HL-60/S4 (cell line): Measurements from ENCODE around the gene SERPINA4.
"Not testable (repeated sequence)": the region's sequence is repeated elsewhere in the genome, so short reads cannot be mapped to it uniquely, and the experiment has no call there.

Source experiments
- in situ Hi-C: fragments of 300-500 bp; cut with MboI; formaldehyde crosslinking; loops from 2 replicates; pipeline ENCODE4 v1.14.3; 2022; ENCODE audit warnings: low sequenced_read_pairs

Gene SERPINA4

DNA sequence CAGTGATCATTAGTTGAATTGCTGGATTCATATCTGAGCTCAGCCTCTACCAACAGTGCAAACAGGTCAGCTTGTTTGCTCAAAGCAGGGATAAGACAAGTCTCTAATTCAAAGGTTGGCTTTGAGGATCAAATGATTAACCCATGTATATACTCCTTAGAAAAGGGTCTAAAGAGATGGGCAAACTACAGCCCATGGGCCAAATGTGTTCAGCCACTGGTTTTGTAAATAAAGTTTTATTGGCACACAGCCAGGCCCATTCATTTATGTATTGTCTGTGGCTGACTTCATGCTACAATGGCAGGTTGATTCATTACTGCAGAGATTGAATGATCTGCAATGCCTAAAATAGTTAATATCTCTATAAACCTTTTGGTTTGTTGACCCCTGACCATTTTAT lies 3.1 kb downstream of the SERPINA4 start:
- in situ Hi-C loops = no loop called here

DNA sequence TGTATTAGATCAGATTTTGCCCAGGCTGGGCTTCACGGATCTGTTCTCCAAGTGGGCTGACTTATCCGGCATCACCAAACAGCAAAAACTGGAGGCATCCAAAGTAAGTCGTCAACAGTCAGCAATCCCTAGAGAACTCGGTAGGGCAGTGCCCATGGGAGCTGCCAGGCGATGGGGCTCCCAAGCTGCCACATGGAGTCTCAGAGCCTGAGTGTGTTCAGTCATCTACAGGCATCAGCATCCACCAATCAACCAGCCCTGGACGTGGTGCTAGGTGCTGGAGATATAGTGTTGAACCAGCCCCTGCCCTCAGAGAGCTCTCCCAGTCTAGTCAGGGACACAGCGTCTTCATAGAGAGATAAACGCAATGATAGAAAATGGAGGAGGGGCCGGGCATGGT lies 6.9 kb downstream of the SERPINA4 start:
- in situ Hi-C loops = no loop called here

DNA sequence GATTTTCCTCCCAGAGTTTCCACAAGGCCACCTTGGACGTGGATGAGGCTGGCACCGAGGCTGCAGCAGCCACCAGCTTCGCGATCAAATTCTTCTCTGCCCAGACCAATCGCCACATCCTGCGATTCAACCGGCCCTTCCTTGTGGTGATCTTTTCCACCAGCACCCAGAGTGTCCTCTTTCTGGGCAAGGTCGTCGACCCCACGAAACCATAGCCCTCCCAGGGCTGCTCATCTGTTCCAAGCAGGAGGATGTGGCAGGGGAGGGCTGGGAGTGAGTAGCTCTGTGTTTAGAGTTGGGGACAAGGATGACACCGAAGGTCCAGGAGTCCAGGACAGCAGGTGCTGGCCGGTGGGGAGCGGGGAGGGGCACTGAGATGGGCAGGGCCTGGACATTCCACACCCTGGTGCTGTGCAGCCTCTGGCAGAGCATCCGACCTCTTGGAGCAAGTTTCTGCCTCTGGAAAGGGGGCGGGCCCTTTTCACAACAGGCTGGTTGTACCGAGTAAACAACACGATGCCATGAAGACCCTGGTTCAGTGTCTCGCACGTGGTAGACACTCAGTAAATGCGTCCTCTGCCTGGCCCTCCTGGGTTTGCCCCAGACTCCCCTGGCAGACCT lies 8.2 kb downstream of the SERPINA4 start:
- in situ Hi-C loops = no loop called here

DNA sequence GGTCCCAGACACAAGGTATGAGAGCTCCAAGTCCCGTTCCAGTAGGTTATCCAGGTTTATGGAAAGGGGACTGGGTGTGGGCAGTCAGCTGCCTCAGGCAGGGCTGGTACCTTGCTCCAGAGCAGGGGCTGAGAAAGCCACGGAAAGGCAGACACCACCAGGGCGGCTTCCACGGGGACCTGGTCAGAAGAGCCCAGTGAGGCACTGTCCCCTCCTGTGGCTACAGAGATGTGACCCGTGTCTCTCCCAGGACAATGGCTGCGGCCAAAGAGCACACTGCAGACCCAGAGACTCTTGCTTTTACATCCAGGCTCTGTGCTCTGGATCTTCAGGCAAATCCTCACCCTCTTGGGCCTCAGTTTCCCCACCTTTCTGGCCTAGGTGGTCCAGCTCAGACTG lies 8.8 kb downstream of the SERPINA4 start:
- in situ Hi-C loops = no loop called here

DNA sequence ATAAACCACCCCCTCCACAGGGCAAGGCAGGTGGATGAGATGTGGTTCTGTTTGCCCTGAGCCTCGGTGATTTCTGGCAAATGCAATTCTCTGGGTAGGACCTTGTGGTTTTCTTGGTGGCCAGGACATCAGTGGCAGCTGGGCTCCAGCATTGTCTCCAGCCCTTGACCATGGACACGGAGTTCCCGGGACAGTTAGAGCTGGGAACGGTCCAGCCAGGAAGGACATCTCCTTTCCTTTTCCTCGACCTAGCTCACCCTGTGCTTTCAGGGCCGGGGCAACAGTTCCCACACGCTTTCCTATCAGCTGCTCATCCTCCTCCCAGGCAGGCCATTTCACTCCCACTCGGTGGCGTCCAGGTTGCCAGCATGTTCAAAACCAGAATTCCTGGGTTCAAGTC lies 9.2 kb downstream of the SERPINA4 start:
- in situ Hi-C loops = no loop called here

DNA sequence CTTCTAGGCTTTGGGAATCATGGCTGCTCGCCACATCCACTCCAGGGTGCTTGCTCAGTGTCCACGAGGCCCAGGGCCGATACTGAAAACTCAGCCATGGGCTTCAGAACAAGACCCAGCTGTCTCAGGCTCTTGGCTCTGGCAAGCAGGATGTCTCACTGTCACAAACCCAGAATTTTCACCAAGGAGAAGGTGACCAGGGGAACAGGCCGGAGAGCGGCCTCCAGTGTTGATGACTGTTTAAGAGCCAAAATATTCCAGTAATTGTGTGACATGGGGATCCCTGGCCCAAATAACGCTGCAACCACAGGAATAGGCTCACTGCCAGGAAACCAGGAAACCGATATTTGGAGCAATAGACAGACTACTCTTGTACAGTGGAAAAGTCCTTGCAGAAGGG lies 10.2 kb downstream of the SERPINA4 start:
- in situ Hi-C loops = no loop called here

DNA sequence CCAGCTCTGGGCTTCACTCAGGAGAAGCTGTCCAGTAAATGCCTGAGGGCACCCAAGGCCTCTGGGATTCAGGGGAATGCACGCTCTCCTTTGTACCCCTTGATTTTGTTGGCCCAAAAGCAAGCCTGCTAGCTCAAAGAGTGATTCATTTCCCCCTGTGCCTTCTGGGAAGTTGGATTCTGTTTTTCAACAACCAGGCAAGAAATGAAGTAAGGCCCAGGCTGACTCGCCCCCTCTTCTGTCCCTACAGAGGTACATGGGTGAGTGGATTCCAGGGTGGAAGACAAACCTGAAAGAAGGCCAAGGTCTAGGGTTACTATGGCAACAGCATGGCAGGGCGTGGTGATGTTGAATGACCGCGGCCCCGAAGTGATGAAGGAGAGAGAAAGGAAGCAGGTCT lies 10.7 kb downstream of the SERPINA4 start:
- in situ Hi-C loops = no loop called here

DNA sequence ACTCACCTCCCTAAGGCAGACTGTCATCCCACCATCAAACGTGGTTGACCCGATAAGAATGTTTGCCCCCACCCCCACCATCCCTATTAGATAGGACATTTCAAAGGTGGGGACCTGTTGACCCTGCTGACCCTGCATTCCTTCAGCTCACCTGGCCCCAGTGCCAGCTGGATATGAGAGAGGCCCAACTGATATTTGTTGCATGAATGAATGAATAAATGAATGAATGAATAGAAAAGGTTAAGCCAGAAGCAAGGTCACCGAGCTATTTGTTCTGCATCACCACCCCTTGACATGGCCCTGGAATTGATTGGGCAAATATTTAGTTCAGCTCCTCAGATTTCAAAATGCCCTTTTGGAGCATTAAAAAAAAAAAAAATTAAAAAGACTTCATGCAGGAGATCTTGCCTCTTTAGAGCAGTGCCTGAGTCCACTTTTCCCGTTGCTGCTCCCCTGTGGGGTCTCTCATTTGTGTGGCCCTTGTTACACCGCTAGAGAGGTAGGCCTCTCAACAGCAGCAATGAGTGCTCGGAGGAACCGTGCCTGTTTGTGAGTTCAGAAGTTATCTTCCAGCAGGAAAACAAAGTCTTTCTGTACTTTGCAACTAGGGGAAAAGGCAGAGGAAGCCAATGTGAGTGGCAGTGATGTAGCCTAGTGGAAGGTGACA lies 11.5 kb downstream of the SERPINA4 start:
- in situ Hi-C loops = no loop called here

DNA sequence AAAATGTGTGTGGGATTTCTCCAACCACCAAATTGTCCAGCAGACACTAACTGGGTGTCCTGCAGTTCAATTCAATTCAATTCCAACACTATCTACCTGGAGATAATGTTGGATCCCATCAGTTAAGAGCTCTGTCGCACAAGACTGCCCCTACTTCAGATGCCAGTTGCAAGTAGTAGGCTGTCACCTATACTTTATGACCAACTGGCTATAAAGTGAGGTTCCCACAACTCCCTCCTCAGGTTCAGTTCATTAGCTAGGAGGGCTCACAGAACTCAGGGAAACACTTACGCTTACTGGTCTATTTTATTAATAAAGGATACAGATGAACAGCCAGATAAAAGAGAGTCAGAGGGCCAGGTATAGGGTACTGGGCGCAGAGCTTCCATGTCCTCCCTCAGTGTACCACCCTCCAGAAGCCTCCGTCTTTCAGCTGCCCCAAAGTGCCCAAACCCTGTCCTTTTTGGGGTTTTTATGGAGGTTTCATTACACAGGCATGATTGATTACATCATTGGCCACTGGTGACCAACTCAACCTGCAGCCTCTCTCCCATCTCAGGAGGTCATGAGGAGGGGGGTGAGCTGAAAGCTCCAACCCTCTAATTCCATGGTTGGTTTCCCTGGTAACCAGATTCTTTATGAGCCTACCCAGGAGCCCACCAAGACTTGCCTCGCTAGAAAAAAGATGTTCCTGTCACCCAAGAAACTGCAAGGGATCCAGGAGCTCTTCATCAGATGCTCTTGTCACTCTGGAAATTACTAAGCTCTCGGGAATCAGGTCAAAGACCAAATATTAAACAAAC lies 12.4 kb downstream of the SERPINA4 start:
- in situ Hi-C loops = no loop called here

DNA sequence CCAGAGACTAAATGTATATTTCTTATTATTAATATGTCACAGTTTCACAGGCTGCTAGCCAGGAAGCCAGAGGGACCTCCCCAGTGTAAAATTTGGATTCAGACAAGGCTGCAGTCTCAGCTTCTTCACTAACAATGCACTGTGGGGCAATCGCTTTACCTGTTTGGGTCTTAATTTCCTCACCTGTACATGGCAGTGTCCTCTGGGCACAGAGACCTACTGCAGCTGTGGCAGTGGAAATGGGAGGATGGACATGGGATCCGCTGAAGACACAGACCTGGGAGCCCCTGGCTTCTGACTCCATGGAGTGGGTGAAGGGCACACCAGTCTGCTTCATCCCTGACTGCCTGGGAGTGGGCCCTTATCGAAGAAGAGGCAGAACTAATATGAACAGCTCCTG lies 13.1 kb downstream of the SERPINA4 start:
- in situ Hi-C loops = no loop called here

DNA sequence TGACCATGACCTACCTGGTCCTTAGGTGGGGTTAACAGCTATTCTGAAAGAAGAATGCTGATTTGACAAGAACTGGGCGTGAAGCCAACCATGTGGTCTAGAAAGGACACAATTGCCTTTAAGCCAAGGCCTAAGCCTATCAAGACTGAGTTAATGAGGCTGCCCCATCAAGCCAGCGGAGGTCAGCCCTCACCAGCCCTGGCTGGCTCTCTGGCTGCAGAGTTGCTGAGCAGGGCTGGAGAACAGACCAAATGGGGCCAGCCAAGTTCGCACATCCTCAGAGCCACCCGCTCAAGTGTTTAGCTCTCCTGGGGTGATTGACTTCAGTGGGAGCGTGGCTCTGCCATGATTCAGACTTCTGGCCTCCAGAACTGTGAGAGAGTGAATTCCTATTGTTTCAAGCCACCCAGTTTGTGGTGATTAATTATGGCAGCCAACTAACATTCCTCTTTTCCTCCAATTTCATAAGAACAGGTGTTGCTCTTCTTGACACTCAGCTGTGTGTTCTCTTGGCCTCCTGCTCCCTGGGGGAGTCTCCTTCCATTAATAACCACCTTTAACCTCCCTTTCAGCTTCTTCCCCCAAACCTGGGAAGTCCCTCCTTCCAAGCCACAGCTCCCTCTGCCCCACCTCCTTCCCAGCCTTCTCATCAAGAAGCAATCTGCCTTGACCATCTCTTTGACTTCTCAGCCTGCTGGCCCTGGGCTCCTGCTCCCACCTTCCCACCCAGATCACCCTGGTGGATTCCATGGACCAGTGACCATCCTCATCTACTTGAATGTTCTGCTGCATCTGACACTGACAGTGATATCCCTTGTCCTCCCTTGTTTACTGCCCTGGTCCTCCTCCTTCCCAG lies 14.7 kb downstream of the SERPINA4 start:
- in situ Hi-C loops = no loop called here

DNA sequence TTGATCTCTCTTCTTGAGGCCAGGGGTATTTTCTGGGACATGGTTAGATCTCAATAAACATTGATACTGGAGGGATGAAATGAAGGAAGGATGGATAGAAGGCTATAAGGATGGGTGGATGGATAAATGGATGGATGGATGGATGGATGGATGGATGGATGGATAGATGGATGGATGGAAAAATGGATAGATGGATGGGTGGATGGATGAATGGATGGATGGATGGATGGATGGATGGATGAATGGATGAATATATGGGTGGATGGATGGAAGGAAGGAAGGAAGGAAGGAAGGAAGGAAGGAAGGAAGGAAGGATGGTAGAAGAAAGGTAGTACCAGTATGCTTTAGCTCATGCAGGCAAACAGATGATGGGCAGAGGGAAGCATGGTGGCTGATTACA lies 16.2 kb downstream of the SERPINA4 start:
- in situ Hi-C loops = not testable (repeated sequence)

DNA sequence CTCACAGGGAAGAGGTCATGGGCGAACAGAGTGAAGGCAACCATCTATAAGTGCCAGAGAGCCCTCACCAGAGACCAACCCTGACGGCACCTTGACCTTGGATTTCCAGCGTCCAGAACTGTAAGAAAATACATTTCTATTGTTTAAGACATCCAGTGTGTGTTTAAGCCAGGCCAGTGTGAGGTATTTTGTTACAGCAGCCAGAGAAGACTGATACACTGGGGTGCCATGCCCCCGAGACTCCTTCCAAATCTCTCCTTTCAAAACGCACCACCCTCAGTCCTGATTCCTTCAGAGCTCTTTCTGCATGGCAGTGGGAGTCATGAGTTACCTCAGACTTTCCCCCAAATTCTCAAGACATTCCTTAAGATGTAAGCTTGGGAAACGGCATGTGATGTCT lies 17.5 kb downstream of the SERPINA4 start:
- in situ Hi-C loops = no loop called here

DNA sequence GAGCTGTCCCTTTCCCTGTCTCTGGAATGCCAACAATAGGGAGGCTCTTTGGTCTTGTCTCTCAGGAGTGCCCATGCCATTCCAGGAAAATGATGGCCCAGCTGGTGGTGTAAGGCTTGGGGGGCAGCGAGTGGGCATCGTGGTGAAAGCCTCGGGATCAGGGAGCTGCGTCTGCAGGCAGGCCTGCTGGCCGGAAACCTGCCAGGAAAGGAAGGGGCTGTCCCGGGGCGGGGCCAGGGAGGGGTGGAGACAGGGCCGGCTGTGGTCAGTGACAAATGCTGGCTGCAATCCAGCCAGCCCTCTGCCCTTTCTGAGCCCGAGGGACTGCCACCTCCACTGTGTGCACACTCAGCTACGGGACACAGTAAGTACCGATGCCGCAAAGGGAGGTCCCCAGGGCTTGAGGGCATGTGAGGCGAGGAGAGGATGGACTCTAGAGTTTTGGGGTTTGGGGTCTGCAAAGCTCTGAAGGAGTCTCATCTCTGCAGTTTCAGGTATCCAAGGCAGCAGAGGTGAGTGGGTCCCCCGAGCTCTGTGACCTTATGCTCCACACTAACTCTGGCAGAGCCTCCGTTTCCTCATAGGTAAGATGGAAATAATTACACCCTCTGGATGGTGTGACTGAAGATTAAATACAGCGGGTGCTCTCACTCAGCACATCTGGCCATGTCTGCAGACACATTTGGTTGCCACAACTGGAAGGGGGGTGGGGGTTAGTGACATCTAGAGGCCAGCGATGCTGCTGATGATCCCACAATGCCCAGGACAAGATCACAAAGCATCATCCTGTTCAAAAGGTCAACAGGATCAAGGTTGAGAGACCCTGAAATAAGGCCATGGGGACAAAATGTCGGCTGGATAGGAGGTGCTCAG lies 20.1 kb downstream of the SERPINA4 start, which contains the start of gene SERPINA5:
SERPINA5 (plus strand) TSS at position 300 of the 873 bp plus-strand sequence. CDS start 5,937 bp downstream, outside the sequence.
- in situ Hi-C loops = no loop called here

DNA sequence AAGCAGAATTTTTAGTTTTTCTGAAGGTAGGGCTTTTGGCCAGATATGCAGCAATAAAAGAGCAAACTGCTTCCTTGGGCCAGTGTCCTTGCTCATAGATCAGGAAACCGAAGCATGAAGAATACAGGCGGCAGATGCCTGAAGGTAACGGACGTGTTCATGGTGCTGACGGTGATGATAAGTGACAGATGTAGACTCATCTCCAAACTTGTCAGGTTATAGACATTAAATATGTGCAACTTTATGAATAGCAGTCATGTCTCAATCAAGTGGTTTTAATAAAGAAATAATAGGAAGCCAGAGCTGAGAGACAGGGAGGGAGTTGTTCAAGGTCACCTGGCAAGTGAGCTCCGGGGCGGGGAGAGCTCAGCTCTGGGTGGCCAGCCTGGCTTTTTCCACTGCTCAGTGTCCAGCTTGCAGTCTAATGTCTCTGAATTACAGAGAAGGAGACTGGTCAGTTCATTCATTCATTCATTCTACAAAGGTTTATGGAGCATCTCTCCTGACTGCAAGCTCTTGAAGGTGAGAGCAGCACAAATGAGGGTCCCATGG lies 21.0 kb downstream of the SERPINA4 start:
- in situ Hi-C loops = no loop called here

DNA sequence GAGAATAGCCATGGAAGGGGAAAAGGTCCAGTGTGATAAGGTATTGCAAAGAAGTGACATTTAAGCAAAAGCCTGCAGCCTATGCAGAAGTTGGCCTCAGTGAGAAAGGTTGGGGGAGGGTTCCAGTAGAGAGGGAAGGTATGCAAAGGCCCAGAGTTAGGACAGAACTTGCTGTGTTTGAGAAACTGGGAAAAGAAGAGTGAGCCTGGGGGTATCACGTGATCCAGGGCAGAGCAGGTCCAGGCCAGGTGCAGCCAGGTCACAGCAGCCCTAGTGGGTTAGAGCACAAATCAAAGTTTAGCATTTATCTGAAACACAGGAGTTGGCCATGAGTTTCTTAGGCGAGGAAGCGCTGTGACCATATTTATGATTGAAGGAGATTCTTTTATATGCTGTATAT lies 21.6 kb downstream of the SERPINA4 start:
- in situ Hi-C loops = no loop called here

DNA sequence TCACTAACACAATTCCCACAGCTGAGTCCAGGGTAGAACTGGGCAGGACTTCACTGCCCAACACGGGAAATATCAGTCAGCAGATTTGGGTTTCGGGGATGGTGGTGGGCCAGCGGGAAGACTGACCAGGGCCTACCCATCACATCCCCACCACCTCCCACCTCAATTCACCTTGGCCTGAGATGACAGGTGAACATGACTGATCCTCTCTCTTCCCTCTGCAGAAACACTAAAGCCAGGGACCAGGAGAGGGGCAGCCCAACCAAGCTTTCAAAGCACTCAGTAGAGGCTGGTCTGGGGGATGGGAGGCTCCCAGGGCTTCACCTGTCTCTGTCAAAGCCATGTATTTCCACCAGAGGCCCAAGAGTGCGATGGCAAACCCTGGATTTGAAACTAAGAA lies 22.3 kb downstream of the SERPINA4 start:
- in situ Hi-C loops = no loop called here

DNA sequence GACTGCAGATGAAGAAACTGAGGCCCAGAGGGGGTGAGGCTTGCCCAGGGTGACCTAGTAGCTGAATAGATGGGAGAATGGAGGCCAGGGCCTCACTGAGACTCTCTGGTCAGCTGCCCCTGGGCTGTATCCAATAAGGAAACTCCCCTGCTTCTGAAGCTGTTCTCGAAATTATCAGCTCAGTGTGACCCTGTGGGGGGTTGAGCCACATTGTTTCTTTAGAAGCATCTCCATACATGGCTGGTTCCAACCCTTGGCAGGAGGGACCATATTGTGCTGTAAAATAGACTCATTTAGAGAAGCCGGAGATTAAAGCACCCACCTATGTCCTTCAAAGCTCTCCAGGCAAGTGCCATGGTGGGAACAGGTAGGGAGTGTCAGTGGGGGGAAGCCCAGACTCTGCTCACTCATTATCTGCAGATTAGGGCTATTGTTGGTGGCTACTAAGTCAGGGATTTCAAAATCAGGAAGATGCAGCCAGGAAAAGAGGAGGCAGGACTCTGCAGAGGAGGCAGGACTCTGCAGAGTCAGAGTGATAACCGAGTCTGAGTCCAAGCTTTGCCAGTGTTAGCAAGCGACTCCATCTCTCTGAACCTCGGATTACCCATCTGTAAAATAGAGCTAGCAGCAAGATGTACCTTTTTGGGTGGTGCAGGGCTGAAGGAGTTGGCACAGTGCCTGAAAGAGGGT lies 23.5 kb downstream of the SERPINA4 start:
- in situ Hi-C loops = no loop called here

DNA sequence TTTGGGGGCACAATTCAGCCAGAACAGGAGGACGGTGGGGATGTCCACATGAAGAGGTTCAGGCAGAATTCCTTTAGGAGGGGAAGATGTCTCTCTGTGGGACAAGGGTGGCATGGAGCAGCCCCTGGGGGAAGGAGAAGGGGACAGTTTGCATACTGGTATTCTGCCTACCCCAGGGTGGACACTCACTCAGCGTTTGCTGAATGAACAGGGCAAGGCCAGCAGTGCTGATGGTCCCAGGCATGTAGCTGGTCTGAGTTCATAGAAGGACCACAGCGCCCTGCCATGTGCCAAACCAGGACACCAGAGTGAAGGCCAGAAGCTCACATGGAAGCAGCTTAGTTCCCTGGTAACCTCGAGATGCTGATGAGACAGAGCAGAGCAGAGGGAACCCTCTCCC lies 25.4 kb downstream of the SERPINA4 start:
- in situ Hi-C loops = no loop called here
